SK-N-SH treated with all-trans-retinoic acid at 6 μM for 48 hours (cell line): Measurements from ENCODE around the gene RPL7A.

Experiments used
- RARB ChIP-seq: fragments of 250-450 bp; sonication (Bioruptor Pico); IDR thresholded peaks from 2 replicates; pipeline ENCODE4 v1.8.0; 2021; ENCODE audit warnings: mild to moderate bottlenecking, moderate library complexity
- SNAI2 ChIP-seq: fragments of 250-450 bp; sonication (Bioruptor Pico); IDR thresholded peaks from 2 replicates; pipeline ENCODE4 v1.5.0; 2020; ENCODE audit warnings: mild to moderate bottlenecking, moderate library complexity
- TOX ChIP-seq: fragments of 250-450 bp; sonication (Bioruptor Pico); IDR thresholded peaks from 2 replicates; pipeline ENCODE4 v1.8.0; 2021; ENCODE audit warnings: mild to moderate bottlenecking, moderate library complexity, borderline replicate concordance
- ZNF70 ChIP-seq: fragments of 450-650 bp; formaldehyde crosslinking; IDR thresholded peaks from 2 replicates; pipeline ENCODE4 v1.5.0; 2020; ENCODE audit warnings: mild to moderate bottlenecking, moderate library complexity
- ZNF8 ChIP-seq: fragments of 450-650 bp; formaldehyde crosslinking; IDR thresholded peaks from 2 replicates; pipeline ENCODE4 v1.5.0; 2020; ENCODE audit warnings: mild to moderate bottlenecking, moderate library complexity

GRCh38 chr9:133351908-133352634, 4.1 kb downstream of the RPL7A start:
- TF ChIP-seq SNAI2 (CRISPR knock-in tag) (no peak), RARB (CRISPR knock-in tag) (no peak), ZNF70 (no peak), TOX (CRISPR knock-in tag) (no peak), ZNF8 (CRISPR knock-in tag) (no peak)
